WTC11 (cell line): ENCODE results near the gene RACGAP1.

Experiments
- AFF4 ChIP-seq: sonication (generic); formaldehyde crosslinking; IDR thresholded peaks from 2 replicates; pipeline ENCODE4 v1.8.1; 2023; ENCODE audit warnings: mild to moderate bottlenecking, missing genetic modification reagents, borderline replicate concordance
- ATF2 ChIP-seq: sonication (generic); formaldehyde crosslinking; IDR thresholded peaks from 2 replicates; pipeline ENCODE4 v1.8.1; 2022; ENCODE audit warnings: low read depth, missing genetic modification reagents, borderline replicate concordance
- CTCF ChIP-seq: fragments of 200-600 bp; IDR thresholded peaks from 2 replicates; pipeline ENCODE4 v1.8.0; 2022; ENCODE audit warnings: antibody characterized with exemption
- MAX ChIP-seq: sonication (generic); formaldehyde crosslinking; IDR thresholded peaks from 2 replicates; pipeline ENCODE4 v1.8.0; 2022; ENCODE audit warnings: mild to moderate bottlenecking, missing genetic modification reagents
- NFYB ChIP-seq: sonication (generic); formaldehyde crosslinking; conservative IDR thresholded peaks from 2 replicates; pipeline ENCODE4 v1.8.0; 2022; ENCODE audit warnings: low read depth, missing genetic modification reagents
- ZBTB43 ChIP-seq: sonication (generic); formaldehyde crosslinking; IDR thresholded peaks from 2 replicates; pipeline ENCODE4 v1.8.1; 2023; ENCODE audit warnings: mild to moderate bottlenecking, missing genetic modification reagents
- ZMAT4 ChIP-seq: fragments of 250-450 bp; sonication (Bioruptor Pico); IDR thresholded peaks from 2 replicates; pipeline ENCODE4 v1.9.0; 2021; ENCODE audit warnings: mild to moderate bottlenecking
- ZNF317 ChIP-seq: sonication (generic); formaldehyde crosslinking; IDR thresholded peaks from 2 replicates; pipeline ENCODE4 v1.8.1; 2023; ENCODE audit warnings: low read depth, mild to moderate bottlenecking, moderate library complexity, missing genetic modification reagents, borderline replicate concordance

- TF ChIP-seq CTCF, result no peak
- TF ChIP-seq ZNF317, result no peak
- TF ChIP-seq ATF2 (CRISPR knock-in tag), result no peak
- TF ChIP-seq MAX (CRISPR knock-in tag), result no peak
- TF ChIP-seq NFYB (CRISPR knock-in tag), result no peak
- no peak for TF ChIP-seq ZBTB43 (CRISPR knock-in tag)
- no peak for TF ChIP-seq AFF4 (CRISPR knock-in tag)
- TF ChIP-seq ZMAT4 (CRISPR knock-in tag), result no peak
These were observed 51.0 kb downstream of the RACGAP1 start for GRCh38 chr12:49974231-49974675.
